T-helper 2 cell treated with Interferon-gamma antibody and Interleukin-4, amounts not matched to agents 5 μg/mL and 100 μg/mL, for 36 hours (primary cell): ENCODE measurements around the gene C2orf80.
"Not testable (repeated sequence)": the region's sequence is repeated elsewhere in the genome, so short reads cannot be mapped to it uniquely, and the experiment has no call there.

Source experiments
- DNase-seq: peaks from one replicate; pipeline ENCODE4 v3.0.0; 2021; ENCODE audit warnings: low spot score
- H3K27ac Mint-ChIP-seq: one replicate; pipeline ENCODE4 v1.8.0; 2021; ENCODE audit warnings: mild to moderate bottlenecking, mixed read lengths
- H3K27me3 Mint-ChIP-seq: one replicate; pipeline ENCODE4 v1.8.0; 2021; ENCODE audit warnings: low read depth, mixed read lengths
- H3K36me3 Mint-ChIP-seq: one replicate; pipeline ENCODE4 v1.8.0; 2021; ENCODE audit warnings: low read depth, mixed read lengths
- H3K4me1 Mint-ChIP-seq: one replicate; pipeline ENCODE4 v1.8.0; 2021; ENCODE audit warnings: low read depth, mixed read lengths
- H3K4me3 Mint-ChIP-seq: one replicate; pipeline ENCODE4 v1.8.0; 2022; ENCODE audit warnings: mild to moderate bottlenecking, moderate library complexity, mixed read lengths
- H3K9me3 Mint-ChIP-seq: one replicate; pipeline ENCODE4 v1.8.0; 2021; ENCODE audit warnings: mixed read lengths

C2orf80 gene

DNA sequence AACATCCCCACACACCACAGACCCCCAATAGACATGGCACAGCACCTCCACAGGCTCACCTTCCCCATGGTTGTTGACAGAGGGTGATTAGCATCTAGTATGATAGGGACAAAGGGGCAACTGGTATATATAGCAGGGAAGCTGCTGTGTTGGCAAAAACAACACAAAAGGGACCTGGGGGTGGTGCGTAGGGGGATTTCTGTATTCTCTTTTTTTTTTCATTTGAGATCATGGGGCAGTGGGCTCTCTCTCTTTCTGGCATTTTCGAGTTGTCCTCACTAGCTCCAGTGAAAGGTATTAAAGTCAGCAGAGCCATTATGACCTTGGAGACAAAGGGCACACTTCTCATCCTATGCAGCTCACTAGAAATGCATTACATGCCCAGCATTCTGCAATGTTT lies 26.3 kb downstream of the C2orf80 start, which contains the start of gene CRYGA:
Gene CRYGA (minus strand): TSS at position 101 of the 400 bp plus-strand sequence. CDS start 33 bp downstream, at position 68.
- no peaks in the 10 kb centered on the region for H3K9me3 Mint-ChIP-seq
- no peak within 1 kb of the TSS for H3K27ac Mint-ChIP-seq
- peaks cover 3% of the 10 kb centered on the region for H3K27me3 Mint-ChIP-seq
- DNase-seq, result no peak
- no peaks in the 10 kb centered on the region for H3K36me3 Mint-ChIP-seq
- no peak within 1 kb of the TSS for H3K4me3 Mint-ChIP-seq
- H3K4me1 Mint-ChIP-seq, result no peaks in the 10 kb centered on the region

DNA sequence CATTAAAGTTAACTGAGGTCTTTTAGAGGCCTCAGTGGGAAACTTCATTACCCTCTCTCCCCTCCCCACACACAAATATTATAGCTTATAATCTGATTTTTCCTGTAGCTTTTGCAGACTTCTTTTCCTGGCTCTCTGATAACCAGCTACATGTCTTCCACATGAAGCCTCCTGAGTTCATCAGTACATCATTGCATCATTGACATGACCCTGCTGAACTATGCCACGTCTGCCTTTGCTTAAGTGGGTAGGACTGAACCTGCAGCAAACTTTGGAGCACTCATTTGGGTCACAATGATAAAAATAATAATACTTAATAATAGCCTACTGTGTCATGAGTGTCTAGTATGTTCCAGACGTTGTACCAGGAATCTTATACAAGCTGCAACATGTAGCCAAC lies 33.4 kb downstream of the C2orf80 start:
- H3K4me3 Mint-ChIP-seq, result no peak overlapping the region
- DNase-seq, result no peak
- H3K36me3 Mint-ChIP-seq, result no peaks in the 10 kb centered on the region
- H3K27me3 Mint-ChIP-seq, result peaks cover 12% of the 10 kb centered on the region
- no peaks in the 10 kb centered on the region for H3K9me3 Mint-ChIP-seq
- no peak overlapping the region for H3K27ac Mint-ChIP-seq
- H3K4me1 Mint-ChIP-seq, result no peaks in the 10 kb centered on the region

- H3K4me1 Mint-ChIP-seq, result no peaks in the 10 kb centered on the region
- no peak overlapping the region for H3K27ac Mint-ChIP-seq
- no peak overlapping the region for H3K4me3 Mint-ChIP-seq
- H3K9me3 Mint-ChIP-seq, result peaks cover 4% of the 10 kb centered on the region
- H3K27me3 Mint-ChIP-seq, result peaks cover 18% of the 10 kb centered on the region
- no peaks in the 10 kb centered on the region for H3K36me3 Mint-ChIP-seq
- no peak for DNase-seq
Measured at GRCh38 chr2:208153156-208153555, 36.7 kb downstream of the C2orf80 start.

GRCh38 chr2:208150956-208151355 lies 38.9 kb downstream of the C2orf80 start:
- Mint-ChIP-seq H3K27ac (no peak overlapping the region), H3K9me3 (peaks cover 4% of the 10 kb centered on the region), H3K4me1 (no peaks in the 10 kb centered on the region), H3K36me3 (no peaks in the 10 kb centered on the region), H3K4me3 (no peak overlapping the region), H3K27me3 (peaks cover 18% of the 10 kb centered on the region)
- DNase-seq, result no peak

DNA sequence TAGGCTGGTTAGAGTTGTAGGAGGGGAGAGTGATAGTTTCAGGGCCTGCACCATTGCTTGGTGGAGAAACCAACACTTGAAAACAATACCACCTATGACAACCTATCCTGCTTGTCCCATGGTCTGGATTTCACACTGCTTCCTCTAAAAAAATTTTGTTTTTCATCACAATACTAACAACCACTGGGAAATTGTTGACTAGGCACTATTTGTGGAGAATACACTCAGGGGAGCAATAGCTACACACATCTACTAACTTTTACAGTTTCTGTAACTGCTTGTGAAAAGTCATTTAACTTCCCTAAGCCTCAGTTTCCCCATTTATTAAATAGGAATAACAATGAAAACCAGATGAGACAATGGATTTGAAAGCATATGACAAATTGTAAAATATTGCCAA lies 39.7 kb downstream of the C2orf80 start:
- DNase-seq, result no peak
- Mint-ChIP-seq H3K36me3 (no peaks in the 10 kb centered on the region), H3K4me1 (no peaks in the 10 kb centered on the region), H3K9me3 (peaks cover 4% of the 10 kb centered on the region), H3K4me3 (no peak overlapping the region), H3K27me3 (peaks cover 16% of the 10 kb centered on the region), H3K27ac (no peak overlapping the region)

- H3K4me3 Mint-ChIP-seq, result no peak overlapping the region
- H3K27me3 Mint-ChIP-seq, result peaks cover 18% of the 10 kb centered on the region
- H3K4me1 Mint-ChIP-seq, result no peaks in the 10 kb centered on the region
- DNase-seq, result no peak
- no peak overlapping the region for H3K27ac Mint-ChIP-seq
- no peaks in the 10 kb centered on the region for H3K36me3 Mint-ChIP-seq
- peaks cover 4% of the 10 kb centered on the region for H3K9me3 Mint-ChIP-seq
Measured at GRCh38 chr2:208148803-208149202, 41.0 kb downstream of the C2orf80 start.

DNA sequence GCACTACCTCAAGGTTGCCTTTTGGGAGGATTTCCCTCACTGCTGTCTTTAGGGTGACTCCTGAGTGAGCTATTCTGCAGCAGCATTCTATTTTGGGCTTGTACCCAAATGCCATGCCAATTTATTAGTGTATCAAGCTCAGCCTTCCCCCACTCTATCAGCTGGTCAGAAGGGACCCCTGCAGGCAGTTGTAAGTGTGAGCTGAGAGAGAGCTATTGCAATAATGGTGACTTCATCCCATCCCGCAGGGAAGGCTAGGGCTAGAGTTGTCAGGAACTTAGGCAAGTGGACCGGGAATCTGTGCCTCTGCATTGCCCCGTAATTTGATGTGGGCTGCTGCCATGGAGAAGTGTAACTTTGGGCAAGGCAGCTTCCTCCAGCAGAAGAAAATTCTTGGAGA lies 42.1 kb downstream of the C2orf80 start:
- Mint-ChIP-seq H3K27ac (no peak overlapping the region), H3K27me3 (peaks cover 18% of the 10 kb centered on the region), H3K4me3 (no peak overlapping the region), H3K4me1 (no peaks in the 10 kb centered on the region), H3K9me3 (peaks cover 4% of the 10 kb centered on the region), H3K36me3 (no peaks in the 10 kb centered on the region)
- DNase-seq, result no peak

- Mint-ChIP-seq H3K27ac (no peak overlapping the region), H3K4me3 (no peak overlapping the region), H3K9me3 (peaks cover 4% of the 10 kb centered on the region), H3K4me1 (no peaks in the 10 kb centered on the region), H3K36me3 (no peaks in the 10 kb centered on the region), H3K27me3 (peaks cover 12% of the 10 kb centered on the region)
- no peak for DNase-seq
Measured at GRCh38 chr2:208147008-208147407, 42.8 kb downstream of the C2orf80 start.

- H3K4me3 Mint-ChIP-seq, result no peak within 1 kb of the TSS
- H3K4me1 Mint-ChIP-seq, result no peaks in the 10 kb centered on the region
- H3K36me3 Mint-ChIP-seq, result no peaks in the 10 kb centered on the region
- H3K27ac Mint-ChIP-seq, result no peak within 1 kb of the TSS
- no peak for DNase-seq
- peaks cover 8% of the 10 kb centered on the region for H3K27me3 Mint-ChIP-seq
- H3K9me3 Mint-ChIP-seq, result peaks cover 4% of the 10 kb centered on the region
Measured at GRCh38 chr2:208146006-208146405, 43.8 kb downstream of the C2orf80 start, which contains the start of gene CRYGB. TSS of gene CRYGB (minus strand) at chr2:208146158. CDS start at chr2:208146120, 38 bp downstream.

DNA sequence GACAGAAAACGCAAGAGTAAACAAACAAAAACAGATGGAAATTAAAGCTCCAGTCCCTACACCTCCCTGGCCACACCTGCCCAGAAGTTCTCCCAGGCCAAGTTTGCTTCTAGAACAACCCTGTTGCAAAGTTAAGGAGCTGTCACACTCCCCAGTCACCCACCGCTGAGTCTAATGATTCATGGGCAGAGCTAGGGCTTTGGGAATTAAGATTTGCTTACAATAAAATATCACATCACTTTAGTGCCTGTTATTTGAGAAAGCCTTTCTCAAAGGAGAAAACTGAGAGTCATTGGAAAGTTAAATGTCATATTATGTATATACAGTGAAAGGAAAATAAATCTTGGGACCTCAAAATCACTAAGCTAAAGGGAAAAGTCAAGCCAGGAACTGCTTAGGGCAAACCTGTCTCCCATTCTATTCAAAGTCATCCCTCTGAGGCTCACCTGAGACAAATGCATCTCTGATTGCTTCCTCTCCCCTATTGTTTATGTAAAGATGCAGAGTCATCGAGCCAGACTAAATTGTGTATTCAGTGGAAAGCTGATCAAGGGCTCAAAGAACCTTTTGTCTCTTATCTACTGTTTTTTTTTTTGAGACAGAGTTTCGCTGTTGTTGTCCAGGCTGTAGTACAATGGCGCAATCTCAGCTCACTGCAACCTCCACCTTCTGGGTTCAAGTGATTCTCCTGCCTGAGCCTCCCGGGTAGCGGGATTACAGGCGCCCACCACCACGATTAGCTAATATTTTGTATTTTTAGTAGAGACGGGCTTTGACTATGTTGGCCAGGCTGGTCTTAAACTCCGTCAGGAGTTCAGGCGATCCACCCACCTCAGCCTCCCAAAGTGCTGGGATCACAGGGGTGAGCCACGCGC lies 46.7 kb downstream of the C2orf80 start:
- H3K27me3 Mint-ChIP-seq, result peaks cover 2% of the 10 kb centered on the region
- no peaks in the 10 kb centered on the region for H3K4me1 Mint-ChIP-seq
- DNase-seq, result no peak
- no peak overlapping the region for H3K27ac Mint-ChIP-seq
- H3K36me3 Mint-ChIP-seq, result no peaks in the 10 kb centered on the region
- no peak overlapping the region for H3K4me3 Mint-ChIP-seq
- no peaks in the 10 kb centered on the region for H3K9me3 Mint-ChIP-seq

DNA sequence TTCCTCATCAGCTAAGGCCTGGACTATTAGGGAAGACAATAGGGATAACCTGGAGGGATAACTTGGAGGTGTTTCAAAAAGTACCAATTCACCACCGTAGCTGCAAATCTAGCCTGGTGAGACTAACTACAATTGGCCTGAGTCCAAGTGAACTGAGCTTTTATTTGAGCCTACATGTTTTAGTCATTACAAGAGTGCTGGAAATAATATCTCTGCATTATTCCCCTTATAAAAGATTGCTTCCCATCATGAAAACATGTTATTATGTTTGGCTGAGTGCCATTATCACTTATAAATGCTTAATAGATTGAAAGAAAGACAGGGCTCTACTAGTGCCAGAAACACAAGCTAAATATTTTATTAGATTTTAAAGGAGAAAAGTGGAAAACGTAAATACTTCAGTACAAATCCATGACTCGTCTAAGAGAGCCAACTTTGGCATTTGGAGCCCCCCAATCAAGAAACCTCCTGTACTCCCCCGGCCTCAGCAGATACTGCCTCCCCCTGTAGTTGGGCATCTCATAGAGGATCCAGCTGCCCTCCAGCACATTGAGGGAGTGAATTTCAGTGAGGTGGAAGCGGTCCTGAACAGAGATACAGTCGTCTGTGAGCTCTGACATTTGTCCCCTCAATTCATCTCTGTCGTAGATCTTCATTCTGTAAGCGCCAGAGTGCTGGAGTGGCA lies 47.4 kb downstream of the C2orf80 start:
- Mint-ChIP-seq H3K4me1 (no peaks in the 10 kb centered on the region), H3K36me3 (no peaks in the 10 kb centered on the region), H3K4me3 (no peak overlapping the region), H3K27ac (no peak overlapping the region), H3K9me3 (no peaks in the 10 kb centered on the region), H3K27me3 (peaks cover 2% of the 10 kb centered on the region)
- DNase-seq, result no peak

DNA sequence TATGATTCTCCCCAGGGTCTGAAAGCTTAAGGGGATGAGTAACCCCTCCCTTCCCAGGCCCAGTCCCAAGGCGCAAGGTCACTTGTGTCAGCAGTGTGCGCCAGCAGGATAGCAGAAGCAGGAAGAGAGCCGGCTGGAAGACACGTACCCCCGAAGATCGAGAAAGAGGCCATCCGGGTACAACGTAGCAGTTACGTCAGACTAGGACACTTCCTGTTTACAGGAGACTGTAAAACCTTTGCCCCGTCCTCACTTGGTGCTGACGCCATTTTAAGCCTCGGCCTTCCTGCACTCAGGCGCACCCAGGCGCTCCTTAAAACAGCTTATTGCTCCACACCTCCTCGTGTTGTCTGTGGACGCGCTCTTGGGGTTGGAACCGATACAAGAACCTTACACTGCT lies 50.4 kb downstream of the C2orf80 start:
- H3K27ac Mint-ChIP-seq, result no peak overlapping the region
- DNase-seq, result no peak

GRCh38 chr2:208138334-208138733 lies 51.5 kb downstream of the C2orf80 start:
- H3K36me3 Mint-ChIP-seq, H3K27ac Mint-ChIP-seq, H3K4me1 Mint-ChIP-seq, H3K27me3 Mint-ChIP-seq, H3K4me3 Mint-ChIP-seq, DNase-seq, H3K9me3 Mint-ChIP-seq: not testable (repeated sequence)

More for the DNA sequence above, 50.4 kb downstream of the C2orf80 start:
- Mint-ChIP-seq H3K36me3 (no peaks in the 10 kb centered on the region), H3K4me1 (peaks cover 9% of the 10 kb centered on the region), H3K4me3 (no peak overlapping the region), H3K27me3 (no peaks in the 10 kb centered on the region), H3K9me3 (no peaks in the 10 kb centered on the region)

DNA sequence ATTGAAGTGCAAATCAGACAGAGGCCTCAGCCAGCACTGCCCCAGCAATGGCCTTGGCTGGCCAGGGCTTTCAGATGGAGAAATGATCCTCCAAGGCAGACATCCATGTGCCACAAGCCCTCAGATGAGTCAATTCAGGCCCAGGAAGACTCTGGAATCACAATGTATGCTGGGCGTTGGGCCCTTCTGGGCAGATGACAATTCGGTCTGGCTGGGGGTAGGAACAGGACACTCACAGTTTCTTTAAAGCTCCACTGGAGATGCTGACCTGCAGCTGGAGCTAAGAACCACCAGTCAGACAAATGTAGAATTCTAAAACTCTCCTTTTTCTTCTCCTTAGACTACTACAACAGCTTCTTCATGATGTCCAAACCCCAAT lies 53.1 kb downstream of the C2orf80 start:
- no peak overlapping the region for H3K27ac Mint-ChIP-seq
- peaks cover 9% of the 10 kb centered on the region for H3K4me1 Mint-ChIP-seq
- H3K36me3 Mint-ChIP-seq, result no peaks in the 10 kb centered on the region
- no peak overlapping the region for H3K4me3 Mint-ChIP-seq
- H3K9me3 Mint-ChIP-seq, result no peaks in the 10 kb centered on the region
- no peak for DNase-seq
- peaks cover 3% of the 10 kb centered on the region for H3K27me3 Mint-ChIP-seq
